ENCODE data around the gene PLEKHG5. TPM values are rescaled to one million over a fixed set of nuclear protein-coding genes. Genes with fewer than 3 reads are reported as not detected.
A peak's percentile ranks its signal among the peaks of the same experiment; 100 is the strongest.

Gene PLEKHG5
- total RNA-seq, 6 experiments from 2014 or later = 0.70 to 2.3 (median 1.5) TPM

DNA sequence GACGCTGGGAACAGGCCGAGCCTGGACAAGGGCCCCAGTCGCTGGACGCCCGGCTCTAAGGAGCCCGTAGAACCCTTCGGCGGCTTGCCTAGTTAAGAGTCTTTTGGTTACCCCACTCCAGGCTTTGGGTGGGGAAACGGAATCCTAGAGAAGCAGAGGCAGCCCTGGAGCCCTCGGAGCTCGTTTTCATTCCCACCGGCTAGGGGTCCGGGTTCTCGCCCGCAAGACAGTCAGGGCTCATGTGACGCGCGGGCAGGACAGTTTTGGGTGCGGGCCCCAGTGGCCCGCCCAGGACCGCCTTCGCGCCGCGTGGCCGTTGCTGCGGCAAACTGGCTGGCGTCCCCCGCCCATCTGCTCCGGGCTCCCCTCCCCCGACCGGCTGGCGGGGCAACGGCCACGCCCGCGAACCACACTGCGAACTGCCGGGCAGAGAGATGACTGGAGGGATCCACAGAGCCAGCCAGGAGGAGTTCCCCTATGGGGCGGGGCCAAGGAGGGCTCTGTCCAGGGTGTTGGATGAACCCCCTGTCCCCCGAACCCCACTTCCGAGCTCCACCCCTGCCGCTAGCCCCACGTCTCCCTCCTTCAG lies 70.9 kb downstream of the PLEKHG5 start:
- Histone ChIP-seq H3K27me3 (peaks cover under 1 to 32% of the 10 kb centered on the region in 2 donors), H3K4me3 (no peak overlapping the region), H3K36me3 (no peaks in the 10 kb centered on the region), H3K27ac (no peak overlapping the region), H3K9me3 (no peaks in the 10 kb centered on the region), H3K4me1 (peaks cover 0 to 36% (median 0%) of the 10 kb centered on the region in 4 donors)
- DNase-seq (no peak), ATAC-seq (no peak)
- WGBS (ENCODE audit: insufficient coverage, low coverage, low lambda C conversion rate, missing lambda C conversion rate) = no CpG with 5 or more reads among the region's 44 CpGs
- intact Hi-C loops (cut with DNase I) = loop anchor here in 1 of 2 donors (10.0 kb wide), 1 partner anchor 176 kb away; the partner anchor contains the start of gene HES3
- no peak for TF ChIP-seq POLR2A (IDR thresholded peaks at IDR 0.05)
- TF ChIP-seq, protein P1, sequence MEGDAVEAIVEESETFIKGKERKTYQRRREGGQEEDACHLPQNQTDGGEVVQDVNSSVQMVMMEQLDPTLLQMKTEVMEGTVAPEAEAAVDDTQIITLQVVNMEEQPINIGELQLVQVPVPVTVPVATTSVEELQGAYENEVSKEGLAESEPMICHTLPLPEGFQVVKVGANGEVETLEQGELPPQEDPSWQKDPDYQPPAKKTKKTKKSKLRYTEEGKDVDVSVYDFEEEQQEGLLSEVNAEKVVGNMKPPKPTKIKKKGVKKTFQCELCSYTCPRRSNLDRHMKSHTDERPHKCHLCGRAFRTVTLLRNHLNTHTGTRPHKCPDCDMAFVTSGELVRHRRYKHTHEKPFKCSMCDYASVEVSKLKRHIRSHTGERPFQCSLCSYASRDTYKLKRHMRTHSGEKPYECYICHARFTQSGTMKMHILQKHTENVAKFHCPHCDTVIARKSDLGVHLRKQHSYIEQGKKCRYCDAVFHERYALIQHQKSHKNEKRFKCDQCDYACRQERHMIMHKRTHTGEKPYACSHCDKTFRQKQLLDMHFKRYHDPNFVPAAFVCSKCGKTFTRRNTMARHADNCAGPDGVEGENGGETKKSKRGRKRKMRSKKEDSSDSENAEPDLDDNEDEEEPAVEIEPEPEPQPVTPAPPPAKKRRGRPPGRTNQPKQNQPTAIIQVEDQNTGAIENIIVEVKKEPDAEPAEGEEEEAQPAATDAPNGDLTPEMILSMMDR (IDR thresholded peaks at IDR 0.05) = no peak

DNA sequence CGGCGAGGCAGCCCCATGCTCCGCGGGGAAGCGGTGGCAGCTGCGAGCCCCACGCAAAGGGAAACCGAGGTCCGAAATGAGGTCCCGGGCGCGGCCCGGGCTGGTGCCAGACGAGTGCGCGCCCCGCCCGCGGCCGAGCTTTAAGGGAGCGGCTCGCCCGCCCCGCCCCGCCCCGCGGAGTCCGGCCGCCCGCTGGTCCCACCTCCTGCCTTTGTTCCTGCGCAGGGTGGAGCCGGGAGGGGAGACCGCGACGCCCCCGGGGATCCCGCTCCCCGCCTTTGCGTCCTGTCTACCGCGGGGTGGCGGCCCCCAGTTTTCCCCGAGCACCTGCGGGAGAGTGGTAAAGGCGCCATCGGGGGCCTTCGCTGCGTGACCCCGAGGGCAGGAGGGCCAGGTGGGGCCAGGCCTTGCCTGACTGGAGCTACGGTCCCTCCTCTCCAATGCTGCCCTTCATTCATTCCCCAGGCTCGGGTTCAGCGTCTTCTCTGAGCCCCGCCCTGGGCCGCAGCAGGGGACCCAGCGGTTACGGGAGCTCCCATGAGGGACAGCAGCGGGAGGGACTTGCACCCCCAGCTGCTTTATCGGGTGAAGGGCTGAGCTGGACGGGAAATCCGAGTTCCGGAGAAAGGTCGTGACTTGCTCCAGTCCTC lies 71.5 kb downstream of the PLEKHG5 start, which contains the start of gene HES2:
Gene HES2 (minus strand): TSS at position 116 of the 650 bp plus-strand sequence. CDS start 99 bp downstream, at position 17.
- no peak within 1 kb of the TSS for H3K27ac ChIP-seq
- TF ChIP-seq, protein P1 (IDR thresholded peaks at IDR 0.05) = no peak
- DNase-seq = no peak
- intact Hi-C loops (cut with DNase I) = loop anchor here in 1 of 2 donors (10.0 kb wide), 1 partner anchor 175 kb away; the partner anchor contains the start of gene HES3
- no peaks in the 10 kb centered on the region for H3K9me3 ChIP-seq
- H3K4me3 ChIP-seq = peak within 1 kb of the TSS in 1 of 3 donors; percentile 21
- no peaks in the 10 kb centered on the region for H3K36me3 ChIP-seq
- WGBS (ENCODE audit: insufficient coverage, low coverage, low lambda C conversion rate, missing lambda C conversion rate) = 11% methylated on average over 9 of the region's 62 CpGs
- peak; percentile 9 to 25 (median 14) for ATAC-seq
- peaks cover 0 to 26% of the 10 kb centered on the region in 2 donors for H3K27me3 ChIP-seq
- peaks cover 0 to 33% (median 0%) of the 10 kb centered on the region in 4 donors for H3K4me1 ChIP-seq

DNA sequence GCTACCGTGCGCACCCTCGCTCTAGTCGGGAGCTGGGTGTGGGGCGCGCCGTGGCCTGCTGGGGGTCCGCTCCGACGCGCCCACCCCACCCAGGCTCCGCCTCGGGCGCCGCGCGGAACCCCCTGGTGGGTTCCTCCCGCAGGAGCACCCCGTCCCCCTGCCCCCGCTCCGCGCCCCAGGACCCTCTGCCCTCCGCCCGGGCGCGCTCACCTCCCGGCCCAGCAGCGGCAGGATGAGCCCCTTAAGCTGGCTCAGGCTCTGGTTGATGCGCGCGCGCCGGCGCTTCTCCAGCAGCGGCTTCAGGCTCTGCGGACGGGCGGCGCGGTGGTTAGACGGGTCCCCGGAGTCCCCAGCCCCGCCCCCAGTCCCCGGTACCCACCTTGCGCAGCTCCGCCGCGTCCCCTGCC lies 72.1 kb downstream of the PLEKHG5 start:
- Histone ChIP-seq H3K9me3 (no peaks in the 10 kb centered on the region), H3K27me3 (peaks cover 0 to 23% of the 10 kb centered on the region in 2 donors), H3K4me3 (peak overlapping the region in 1 of 3 donors; percentile 13), H3K27ac (no peak overlapping the region), H3K36me3 (no peaks in the 10 kb centered on the region), H3K4me1 (peaks cover 0 to 28% (median 0%) of the 10 kb centered on the region in 4 donors)
- no peak for DNase-seq
- WGBS (ENCODE audit: insufficient coverage, low coverage, low lambda C conversion rate, missing lambda C conversion rate) = no CpG with 5 or more reads among the region's 48 CpGs
- intact Hi-C loops (cut with DNase I) = no loop called here
- ATAC-seq = no peak
- TF ChIP-seq, protein P1 (IDR thresholded peaks at IDR 0.05) = no peak
- no peak for TF ChIP-seq POLR2A (IDR thresholded peaks at IDR 0.05)

DNA sequence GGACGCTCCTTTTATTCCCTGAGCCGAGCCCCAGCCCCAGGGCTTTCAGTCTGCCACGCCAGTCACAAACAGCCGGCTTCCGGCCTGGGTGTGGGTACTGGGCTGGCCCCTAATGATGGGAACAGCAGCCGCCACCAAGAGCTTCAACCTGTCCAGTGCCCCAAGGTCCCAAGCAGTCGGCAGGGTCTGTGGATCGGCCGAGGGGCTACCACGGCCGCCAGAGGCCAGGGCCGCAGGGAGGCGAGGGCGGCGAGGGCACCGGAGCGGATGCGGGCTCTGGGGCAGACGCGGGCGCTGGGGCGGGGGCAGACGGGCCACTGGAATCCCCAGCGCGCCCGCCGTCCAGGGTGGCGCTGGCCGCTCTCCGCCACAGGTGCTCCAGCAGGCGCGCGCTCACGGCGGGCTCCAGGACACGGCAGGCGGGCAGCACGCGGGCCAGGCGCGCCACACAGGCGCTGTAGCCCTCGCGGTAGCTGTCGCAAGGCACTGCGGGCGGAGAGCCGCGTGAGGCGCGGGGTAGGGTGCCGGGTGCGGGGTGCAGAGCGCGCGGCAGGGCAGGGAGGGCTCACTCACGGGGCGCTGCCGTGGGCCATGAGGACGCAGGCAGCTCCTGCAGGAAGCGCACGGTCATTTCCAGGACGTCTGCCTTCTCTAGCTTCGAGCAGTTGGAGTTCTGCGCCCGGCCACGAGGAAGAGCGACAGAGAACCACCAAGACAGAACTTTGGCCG lies 72.6 kb downstream of the PLEKHG5 start:
- Histone ChIP-seq H3K9me3 (no peaks in the 10 kb centered on the region), H3K27me3 (peaks cover 0 to 17% of the 10 kb centered on the region in 2 donors), H3K36me3 (no peaks in the 10 kb centered on the region), H3K27ac (no peak overlapping the region), H3K4me1 (peaks cover 0 to 25% (median 0%) of the 10 kb centered on the region in 4 donors), H3K4me3 (peak overlapping the region in 1 of 3 donors; percentile 21)
- ATAC-seq = peak; percentile 2 to 52 (median 41)
- intact Hi-C loops (cut with DNase I) = no loop called here
- TF ChIP-seq, protein P1 (IDR thresholded peaks at IDR 0.05) = no peak
- no peak for TF ChIP-seq POLR2A (IDR thresholded peaks at IDR 0.05)
- WGBS (ENCODE audit: insufficient coverage, low coverage, low lambda C conversion rate, missing lambda C conversion rate) = 6% methylated on average over 21 of the region's 69 CpGs
- DNase-seq = no peak

All from right lobe of liver (tissue), 6 donors.